Peyer's patch (tissue), 4 donors: Measurements from ENCODE around the gene WIPF2. TPM values are rescaled to one million over a fixed set of nuclear protein-coding genes. Genes with fewer than 3 reads are reported as not detected.

ENCODE experiments used
- DNase-seq, 3 donors: peaks; one replicate each; pipeline ENCODE4 v3.0.0-alpha.2; 2017 to 2019
- H3K27ac ChIP-seq, 4 donors: fragments of 200-600 bp; sonication (generic); one replicate each; pipeline ENCODE4 v1.5.1; 2016 to 2019
- H3K27me3 ChIP-seq, 2 donors: fragments of 200-600 bp; sonication (generic); one replicate each; pipeline ENCODE4 v1.5.1; 2019
- H3K36me3 ChIP-seq, 3 donors: fragments of 200-600 bp; sonication (generic); one replicate each; pipeline ENCODE4 v1.5.1; 2016 to 2019
- H3K4me1 ChIP-seq, 4 donors: fragments of 200-600 bp; sonication (generic); one replicate each; pipeline ENCODE4 v1.5.1; 2016 to 2019
- H3K4me3 ChIP-seq, 4 donors: fragments of 200-600 bp; sonication (generic); 1 replicate in 3 of 4; 2 replicates in 1 of 4; pipeline ENCODE4 v1.5.1; 2016 to 2019; ENCODE audit warnings: mild to moderate bottlenecking in 1 of 4
- H3K9me3 ChIP-seq, 4 donors: fragments of 200-600 bp; sonication (generic); one replicate each; pipeline ENCODE4 v1.5.1; 2016 to 2019; ENCODE audit warnings: mild to moderate bottlenecking in 1 of 4
- CTCF ChIP-seq, 6 experiments: fragments of 450-650 bp in 4 of 6; fragments of 200-600 bp in 2 of 6; sonication (generic) in 1 of 6; IDR thresholded peaks; one replicate each; pipeline ENCODE4 v1.5.1; 2017 to 2019; ENCODE audit warnings: antibody characterized with exemption in 6 of 6, mild to moderate bottlenecking in 3 of 6, moderate library complexity in 1 of 6
- POLR2A ChIP-seq, 2 donors: fragments of 450-650 bp; IDR thresholded peaks; one replicate each; pipeline ENCODE4 v1.5.1; 2017; ENCODE audit warnings: antibody characterized with exemption in 2 of 2, mild to moderate bottlenecking in 2 of 2, moderate library complexity in 2 of 2
- total RNA-seq, 4 donors: library from RNA; depleted of rRNA; stranded (reverse); fragments of >200 nt; gene quantifications; one replicate each; pipeline ENCODE4 v1.1.0, GENCODE V29; 2016

Gene WIPF2
- total RNA-seq, 4 donors from 2014 or later = 20.6 to 34.3 (median 26.8) TPM

GRCh38 chr17:40174514-40174913 is 44.6 kb upstream of the WIPF2 start:
- Histone ChIP-seq H3K9me3 (no peaks in the 10 kb centered on the region), H3K27ac (no peak overlapping the region), H3K4me3 (no peak overlapping the region), H3K27me3 (no peaks in the 10 kb centered on the region), H3K4me1 (peaks cover 0 to 22% (median 14%) of the 10 kb centered on the region in 4 donors), H3K36me3 (peaks cover 0 to 36% (median 5%) of the 10 kb centered on the region in 3 donors)
- no peak for DNase-seq
- TF ChIP-seq POLR2A (IDR thresholded peaks at IDR 0.05) (no peak), CTCF (IDR thresholded peaks at IDR 0.05) (no peak)

- DNase-seq = peak in 2 of 3 donors; percentile 83 to 88
- H3K36me3 ChIP-seq = peaks cover 0 to 20% (median under 1%) of the 10 kb centered on the region in 3 donors
- H3K27ac ChIP-seq = peak overlapping the region in 3 of 4 donors; percentile 89 to 96 (median 91)
- TF ChIP-seq CTCF (IDR thresholded peaks at IDR 0.05) (peak in 1 of 6 experiments; percentile 4), POLR2A (IDR thresholded peaks at IDR 0.05) (peak; percentile 57 to 89)
- H3K4me3 ChIP-seq = no peak overlapping the region
- H3K9me3 ChIP-seq = no peaks in the 10 kb centered on the region
- no peaks in the 10 kb centered on the region for H3K27me3 ChIP-seq
- peaks cover 0 to 24% (median 14%) of the 10 kb centered on the region in 4 donors for H3K4me1 ChIP-seq
Measured at GRCh38 chr17:40175928-40176753, 43.0 kb upstream of the WIPF2 start.

GRCh38 chr17:40176754-40177110 is 42.4 kb upstream of the WIPF2 start:
- peaks cover 0 to 14% (median 0%) of the 10 kb centered on the region in 3 donors for H3K36me3 ChIP-seq
- H3K9me3 ChIP-seq = no peaks in the 10 kb centered on the region
- peaks cover 0 to 29% (median 14%) of the 10 kb centered on the region in 4 donors for H3K4me1 ChIP-seq
- no peaks in the 10 kb centered on the region for H3K27me3 ChIP-seq
- DNase-seq = peak in 2 of 3 donors; percentile 57 to 70
- H3K4me3 ChIP-seq = peak overlapping the region in 1 of 4 donors; percentile 66
- no peak for TF ChIP-seq CTCF (IDR thresholded peaks at IDR 0.05)
- TF ChIP-seq POLR2A (IDR thresholded peaks at IDR 0.05) = peak in 1 of 2 donors; percentile 1
- peak overlapping the region in 3 of 4 donors; percentile 89 to 96 (median 91) for H3K27ac ChIP-seq

GRCh38 chr17:40177275-40177874 is 41.7 kb upstream of the WIPF2 start, which contains the start of gene RAPGEFL1:
Gene RAPGEFL1 (plus strand): TSS chr17:40177470. CDS start chr17:40177862, 392 bp downstream.
- peaks cover 0 to 34% (median 14%) of the 10 kb centered on the region in 4 donors for H3K4me1 ChIP-seq
- H3K9me3 ChIP-seq = no peaks in the 10 kb centered on the region
- peak; percentile 80 to 95 (median 93) for DNase-seq
- TF ChIP-seq CTCF (IDR thresholded peaks at IDR 0.05) = no peak
- TF ChIP-seq POLR2A (IDR thresholded peaks at IDR 0.05) = peak; percentile 78 to 95
- H3K27ac ChIP-seq = peak within 1 kb of the TSS in 3 of 4 donors; percentile 89 to 96 (median 91)
- peaks cover 0 to 8% (median 0%) of the 10 kb centered on the region in 3 donors for H3K36me3 ChIP-seq
- no peaks in the 10 kb centered on the region for H3K27me3 ChIP-seq
- peak within 1 kb of the TSS; percentile 51 to 74 (median 62) for H3K4me3 ChIP-seq

GRCh38 chr17:40178021-40178601 is 41.0 kb upstream of the WIPF2 start:
- peak overlapping the region in 3 of 4 donors; percentile 89 to 96 (median 91) for H3K27ac ChIP-seq
- DNase-seq = peak in 1 of 3 donors; percentile 64
- no peaks in the 10 kb centered on the region for H3K9me3 ChIP-seq
- no peaks in the 10 kb centered on the region for H3K27me3 ChIP-seq
- H3K4me1 ChIP-seq = peaks cover 0 to 34% (median 14%) of the 10 kb centered on the region in 4 donors
- H3K36me3 ChIP-seq = peaks cover 0 to 6% (median 0%) of the 10 kb centered on the region in 3 donors
- peak overlapping the region; percentile 51 to 74 (median 62) for H3K4me3 ChIP-seq
- TF ChIP-seq CTCF (IDR thresholded peaks at IDR 0.05) (no peak), POLR2A (IDR thresholded peaks at IDR 0.05) (no peak)
